Naive thymus-derived CD8-positive, alpha-beta T cell (primary cell): Measurements from ENCODE around the gene MYO15B. TPM values are rescaled to one million over a fixed set of nuclear protein-coding genes. Genes with fewer than 3 reads are reported as not detected.

ENCODE experiments used
- ATAC-seq, 2 donors: fragments of 150-1000 bp; cut with Tn5 transposase in 1 of 2; sonication (Bioruptor Pico), chemical (Tn5 transposase) in 1 of 2; 1 replicate in 1 of 2; 2 replicates in 1 of 2; pipeline ENCODE4 v1.10.0; 2021; ENCODE audit warnings: mild to moderate bottlenecking in 2 of 2, moderate library complexity in 2 of 2
- POLR2A ChIA-PET: fragments of 350-600 bp; sonication (Branson Sonifier 250); formaldehyde crosslinking; loops from one replicate; lab custom pipeline; 2021; ENCODE audit warnings: antibody characterized with exemption; lab: Charles Lee
- DNase-seq, 10 donors: peaks; one replicate each; pipeline versions ENCODE4 v3.0.0 to v3.0.0-alpha.2; 2020 to 2022
- H3K27ac Mint-ChIP-seq, 10 donors: one replicate each; pipeline ENCODE4 v1.8.0; 2020 to 2022; ENCODE audit warnings: mild to moderate bottlenecking in 10 of 10, mixed read lengths in 10 of 10, moderate library complexity in 4 of 10, inconsistent platforms in 1 of 10
- H3K27me3 Mint-ChIP-seq, 5 donors: one replicate each; pipeline ENCODE4 v1.8.0; 2021 to 2022; ENCODE audit warnings: mixed read lengths in 5 of 5
- H3K36me3 Mint-ChIP-seq, 3 donors: one replicate each; pipeline ENCODE4 v1.8.0; 2020 to 2022; ENCODE audit warnings: mixed read lengths in 3 of 3, mild to moderate bottlenecking in 2 of 3, inconsistent platforms in 1 of 3
- H3K4me1 Mint-ChIP-seq, 4 donors: one replicate each; pipeline ENCODE4 v1.8.0; 2021 to 2022; ENCODE audit warnings: mixed read lengths in 4 of 4
- H3K4me3 Mint-ChIP-seq, 10 donors: one replicate each; pipeline ENCODE4 v1.8.0; 2020 to 2022; ENCODE audit warnings: mild to moderate bottlenecking in 10 of 10, mixed read lengths in 10 of 10, moderate library complexity in 6 of 10, inconsistent platforms in 1 of 10
- H3K9me3 Mint-ChIP-seq, 9 donors: one replicate each; pipeline ENCODE4 v1.8.0; 2020 to 2022; ENCODE audit warnings: mixed read lengths in 9 of 9, mild to moderate bottlenecking in 3 of 9, inconsistent platforms in 1 of 9, moderate library complexity in 1 of 9
- polyA plus RNA-seq, 3 donors: library from polyadenylated mRNA; unstranded; fragments of 300-500 nt; fragmentation: Illumina TruSeq; gene quantifications; one replicate each; pipeline ENCODE4 v1.2.3, GENCODE V29; 2021
- total RNA-seq, 8 experiments: library from RNA in 2 of 8; stranded (reverse) in 2 of 8; gene quantifications; one replicate each; pipeline ENCODE4 v1.2.3 and lab custom pipeline; 2021 to 2026

Gene MYO15B
- total and polyA plus RNA-seq, 5 experiments from 2014 or later = 1.9 to 418 (median 3.2) TPM

DNA sequence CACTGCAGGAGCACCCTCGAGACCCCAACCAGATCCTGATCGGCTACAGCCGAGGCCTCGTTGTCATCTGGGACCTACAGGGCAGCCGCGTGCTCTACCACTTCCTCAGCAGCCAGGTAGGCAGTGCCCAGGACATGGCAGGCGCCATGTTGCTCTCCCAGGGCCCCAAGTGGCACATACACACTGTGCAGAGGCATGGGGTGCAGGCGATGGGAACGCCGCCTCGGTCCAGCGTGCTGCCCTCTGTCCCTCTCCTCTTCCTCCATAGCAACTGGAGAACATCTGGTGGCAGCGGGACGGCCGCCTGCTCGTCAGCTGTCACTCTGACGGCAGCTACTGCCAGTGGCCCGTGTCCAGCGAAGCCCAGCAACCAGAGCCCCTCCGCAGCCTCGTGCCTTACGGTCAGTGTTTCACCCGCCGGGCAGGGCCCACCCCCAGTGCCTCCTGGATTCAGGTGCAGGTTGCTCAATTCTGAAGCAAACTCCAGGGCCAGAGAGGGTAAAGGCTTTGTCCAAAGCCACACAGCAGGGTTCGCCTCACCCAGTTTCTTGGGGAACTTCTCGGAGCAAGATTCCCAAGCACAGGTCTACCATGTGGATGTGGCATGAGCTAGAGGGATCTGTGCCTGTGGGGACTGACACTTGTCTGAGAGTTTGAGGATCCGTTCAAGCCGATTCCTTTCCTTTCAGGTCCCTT, 24.4 kb upstream of the MYO15B start:
- Mint-ChIP-seq H3K4me1 (peaks cover 0 to 7% (median under 1%) of the 10 kb centered on the region in 4 donors), H3K27me3 (no peaks in the 10 kb centered on the region), H3K9me3 (no peaks in the 10 kb centered on the region), H3K27ac (no peak overlapping the region), H3K36me3 (peaks cover 0 to 11% (median 2%) of the 10 kb centered on the region in 3 donors), H3K4me3 (no peak overlapping the region)
- POLR2A ChIA-PET = no interaction called here
- ATAC-seq (no peak), DNase-seq (no peak)

DNA sequence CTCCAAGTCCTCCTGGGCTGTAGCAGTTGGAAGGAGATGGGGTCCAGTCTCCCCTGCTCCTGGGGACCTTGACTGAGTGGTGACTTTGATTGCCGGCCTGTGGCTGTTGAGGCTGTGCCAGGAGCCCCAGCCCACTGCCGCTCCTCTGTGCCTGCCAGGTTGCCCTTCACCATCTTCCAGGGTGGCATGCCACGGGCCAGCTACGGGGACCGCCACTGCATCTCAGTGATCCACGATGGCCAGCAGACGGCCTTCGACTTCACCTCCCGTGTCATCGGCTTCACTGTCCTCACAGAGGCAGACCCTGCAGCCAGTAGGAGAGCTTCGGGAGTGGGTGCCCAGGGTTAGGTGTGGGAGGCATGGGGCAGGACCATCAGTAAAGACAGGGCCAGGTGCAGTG, 23.4 kb upstream of the MYO15B start:
- H3K9me3 Mint-ChIP-seq = no peaks in the 10 kb centered on the region
- ATAC-seq = no peak
- H3K4me1 Mint-ChIP-seq = peaks cover 0 to 7% (median 0%) of the 10 kb centered on the region in 4 donors
- POLR2A ChIA-PET = no interaction called here
- H3K4me3 Mint-ChIP-seq = no peak overlapping the region
- H3K36me3 Mint-ChIP-seq = peaks cover 0 to 11% (median 2%) of the 10 kb centered on the region in 3 donors
- no peaks in the 10 kb centered on the region for H3K27me3 Mint-ChIP-seq
- no peak for DNase-seq
- H3K27ac Mint-ChIP-seq = no peak overlapping the region

DNA sequence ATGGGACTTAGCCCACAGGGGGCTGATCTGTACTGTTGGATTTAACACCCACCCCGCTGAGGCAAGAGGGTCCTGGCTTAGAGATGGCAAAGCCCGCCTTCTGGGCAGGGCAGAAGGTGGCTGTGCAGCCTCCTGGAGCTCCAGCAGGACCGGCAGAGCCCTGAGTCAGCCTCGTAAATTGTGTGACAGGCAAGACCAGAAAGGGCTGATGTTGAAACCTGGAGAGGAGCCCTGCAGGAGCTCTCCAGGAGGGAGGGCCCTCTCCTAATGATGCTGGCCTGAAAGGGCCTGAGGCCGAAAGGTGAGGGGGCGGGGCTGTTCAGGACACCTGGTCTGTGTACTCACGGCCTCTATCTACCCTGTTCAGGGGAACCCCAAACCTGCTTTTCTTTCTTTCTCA, 22.5 kb upstream of the MYO15B start:
- DNase-seq (no peak), ATAC-seq (no peak)
- POLR2A ChIA-PET = interaction anchor here (0.6 to 0.8 kb wide), 2 partner anchors 90 to 277 kb away, joined by 4 to 5 read pairs; no protein-coding TSS in a partner anchor
- H3K4me3 Mint-ChIP-seq = no peak overlapping the region
- H3K36me3 Mint-ChIP-seq = peaks cover 0 to 9% (median 2%) of the 10 kb centered on the region in 3 donors
- no peaks in the 10 kb centered on the region for H3K27me3 Mint-ChIP-seq
- H3K4me1 Mint-ChIP-seq = peaks cover 0 to 7% (median 0%) of the 10 kb centered on the region in 4 donors
- H3K9me3 Mint-ChIP-seq = no peaks in the 10 kb centered on the region
- no peak overlapping the region for H3K27ac Mint-ChIP-seq

DNA sequence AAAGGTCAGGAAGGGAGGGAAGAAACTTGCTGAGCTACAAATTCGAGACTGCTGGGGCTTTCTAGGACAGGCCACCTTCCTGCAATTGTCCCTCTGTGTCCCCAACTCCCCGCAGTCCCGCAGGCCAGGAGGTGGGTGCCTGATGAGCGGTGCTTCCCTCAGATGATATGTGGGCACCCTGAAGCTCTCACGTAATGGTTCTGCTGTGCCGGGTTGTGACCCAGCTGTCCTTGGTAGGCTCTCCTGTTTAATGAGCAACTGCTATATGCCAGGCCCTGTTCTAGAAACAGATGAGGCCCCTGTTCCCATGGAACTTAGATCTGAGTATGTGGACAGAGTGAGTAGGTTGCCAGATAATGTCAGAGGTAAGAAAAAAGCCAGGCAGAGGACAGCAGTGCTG, 22.0 kb upstream of the MYO15B start:
- no peak for DNase-seq
- Mint-ChIP-seq H3K9me3 (no peaks in the 10 kb centered on the region), H3K4me1 (peaks cover 0 to 8% (median 0%) of the 10 kb centered on the region in 4 donors), H3K36me3 (peaks cover 0 to 9% (median 2%) of the 10 kb centered on the region in 3 donors), H3K27me3 (no peaks in the 10 kb centered on the region), H3K27ac (peak overlapping the region in 2 of 10 donors; percentile 10 to 43), H3K4me3 (no peak overlapping the region)
- no peak for ATAC-seq
- POLR2A ChIA-PET = interaction anchor here (0.6 kb wide), 1 partner anchor 276 kb away, joined by 5 read pairs; no protein-coding TSS in a partner anchor

DNA sequence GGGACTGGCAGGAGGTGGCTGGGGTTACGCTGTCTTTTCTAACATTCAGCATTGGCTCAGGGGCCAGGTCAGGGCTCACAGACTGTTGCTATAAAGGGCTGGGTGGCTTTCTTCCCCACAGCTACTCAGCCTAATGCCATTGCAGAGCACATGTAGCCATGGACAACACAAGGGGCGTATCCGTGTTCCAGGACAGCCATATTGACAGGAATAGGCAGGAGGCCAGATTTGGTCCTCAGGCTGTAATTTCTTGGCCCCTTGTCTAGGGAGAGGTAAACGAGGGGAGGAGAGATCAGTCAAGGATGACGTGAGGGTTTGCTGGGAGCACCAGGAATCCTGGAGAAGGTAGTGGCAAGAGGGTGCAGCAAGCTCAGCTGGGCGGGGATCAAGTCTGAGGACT, 21.2 kb upstream of the MYO15B start:
- H3K27me3 Mint-ChIP-seq = no peaks in the 10 kb centered on the region
- peak overlapping the region in 4 of 10 donors; percentile 10 to 84 (median 40) for H3K27ac Mint-ChIP-seq
- DNase-seq = no peak
- H3K9me3 Mint-ChIP-seq = no peaks in the 10 kb centered on the region
- ATAC-seq = no peak
- POLR2A ChIA-PET = no interaction called here
- H3K36me3 Mint-ChIP-seq = peaks cover 0 to 6% (median 2%) of the 10 kb centered on the region in 3 donors
- H3K4me3 Mint-ChIP-seq = no peak overlapping the region
- H3K4me1 Mint-ChIP-seq = peaks cover 0 to 12% (median 0%) of the 10 kb centered on the region in 4 donors

DNA sequence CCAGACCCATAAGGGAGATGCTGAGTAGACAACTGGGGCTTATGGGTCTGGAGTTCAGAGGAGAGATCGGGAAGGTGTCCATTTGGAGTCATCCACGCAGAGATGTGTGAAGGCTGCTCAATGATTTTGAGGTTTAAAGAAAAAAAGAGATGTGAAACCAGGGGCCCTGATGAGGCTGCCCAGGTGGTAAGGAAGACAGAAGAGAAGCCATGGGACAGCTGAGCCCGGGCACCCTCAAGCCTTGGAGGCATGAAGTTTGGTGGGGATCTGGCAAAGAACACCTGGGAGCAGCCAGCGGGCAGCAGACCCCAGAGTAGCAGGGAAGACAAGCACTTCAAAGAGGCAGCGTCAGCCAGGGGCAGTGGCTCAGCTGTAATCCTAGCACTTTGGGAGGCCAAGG, 20.8 kb upstream of the MYO15B start:
- DNase-seq (no peak), ATAC-seq (no peak)
- H3K4me3 Mint-ChIP-seq = no peak overlapping the region
- peak overlapping the region in 1 of 10 donors; percentile 10 for H3K27ac Mint-ChIP-seq
- peaks cover 0 to 6% (median 2%) of the 10 kb centered on the region in 3 donors for H3K36me3 Mint-ChIP-seq
- H3K9me3 Mint-ChIP-seq = no peaks in the 10 kb centered on the region
- POLR2A ChIA-PET = no interaction called here
- peaks cover 0 to 13% (median 0%) of the 10 kb centered on the region in 4 donors for H3K4me1 Mint-ChIP-seq
- no peaks in the 10 kb centered on the region for H3K27me3 Mint-ChIP-seq

DNA sequence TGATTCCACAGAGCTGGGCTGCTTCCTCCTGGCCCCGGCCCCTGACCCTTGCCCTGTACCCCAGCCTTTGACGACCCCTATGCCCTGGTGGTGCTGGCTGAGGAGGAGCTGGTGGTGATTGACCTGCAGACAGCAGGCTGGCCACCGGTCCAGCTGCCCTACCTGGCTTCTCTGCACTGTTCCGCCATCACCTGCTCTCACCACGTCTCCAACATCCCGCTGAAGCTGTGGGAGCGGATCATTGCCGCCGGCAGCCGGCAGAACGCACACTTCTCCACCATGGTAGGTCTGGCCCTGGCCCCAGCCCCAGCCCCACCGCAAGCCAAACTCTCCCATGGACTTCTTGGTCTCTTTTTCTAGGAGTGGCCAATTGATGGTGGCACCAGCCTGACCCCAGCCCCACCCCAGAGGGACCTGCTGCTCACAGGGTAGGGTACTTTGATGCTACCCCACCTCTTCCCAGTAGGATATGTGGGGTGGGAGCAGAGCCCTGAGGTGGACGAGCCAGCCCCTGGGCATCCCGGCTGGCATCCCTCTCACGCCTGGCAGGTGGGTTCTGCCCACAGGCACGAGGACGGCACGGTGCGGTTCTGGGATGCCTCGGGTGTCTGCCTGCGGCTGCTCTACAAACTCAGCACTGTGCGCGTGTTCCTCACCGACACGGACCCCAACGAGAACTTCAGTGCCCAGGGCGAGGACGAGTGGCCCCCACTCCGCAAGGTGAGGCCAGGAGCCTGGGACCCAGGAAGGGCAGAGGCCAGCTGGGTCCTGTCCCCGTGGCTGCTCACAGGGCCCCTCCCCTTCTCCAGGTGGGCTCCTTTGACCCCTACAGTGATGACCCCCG, 19.0 kb upstream of the MYO15B start:
- Mint-ChIP-seq H3K4me3 (no peak overlapping the region), H3K36me3 (peaks cover 0 to 3% (median 0%) of the 10 kb centered on the region in 3 donors), H3K27ac (no peak overlapping the region), H3K27me3 (no peaks in the 10 kb centered on the region), H3K9me3 (no peaks in the 10 kb centered on the region), H3K4me1 (peaks cover 0 to 13% (median 0%) of the 10 kb centered on the region in 4 donors)
- no peak for DNase-seq
- no peak for ATAC-seq
- POLR2A ChIA-PET = interaction anchor here (0.6 kb wide), 1 partner anchor 1868 kb away, joined by 3 read pairs; no protein-coding TSS in a partner anchor

DNA sequence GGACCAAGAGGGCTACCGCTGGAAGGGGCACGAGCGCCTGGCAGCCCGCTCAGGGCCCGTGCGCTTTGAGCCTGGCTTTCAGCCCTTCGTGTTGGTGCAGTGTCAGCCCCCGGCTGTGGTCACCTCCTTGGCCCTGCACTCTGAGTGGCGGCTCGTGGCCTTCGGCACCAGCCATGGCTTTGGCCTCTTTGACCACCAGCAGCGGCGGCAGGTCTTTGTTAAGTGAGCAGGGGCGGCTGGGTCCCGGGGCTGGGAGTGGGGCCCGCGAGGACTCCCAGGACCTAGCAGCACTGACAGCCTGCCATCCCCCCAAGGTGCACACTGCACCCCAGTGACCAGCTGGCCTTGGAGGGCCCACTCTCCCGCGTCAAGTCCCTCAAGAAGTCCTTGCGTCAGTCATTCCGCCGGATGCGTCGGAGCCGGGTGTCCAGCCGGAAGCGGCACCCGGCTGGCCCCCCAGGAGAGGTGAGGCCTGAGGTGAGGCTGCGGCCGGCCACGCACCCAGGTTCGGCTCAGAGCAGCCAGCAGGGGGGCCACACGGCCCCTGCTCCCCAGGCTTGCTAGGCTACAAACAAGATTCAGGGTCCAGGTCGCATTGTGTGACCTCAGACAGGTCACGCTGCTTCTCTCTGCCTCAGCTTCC, 17.4 kb upstream of the MYO15B start:
- H3K27ac Mint-ChIP-seq = no peak overlapping the region
- H3K9me3 Mint-ChIP-seq = no peaks in the 10 kb centered on the region
- peaks cover 0 to 3% (median 0%) of the 10 kb centered on the region in 3 donors for H3K36me3 Mint-ChIP-seq
- H3K4me1 Mint-ChIP-seq = peaks cover 0 to 13% (median 0%) of the 10 kb centered on the region in 4 donors
- H3K27me3 Mint-ChIP-seq = no peaks in the 10 kb centered on the region
- H3K4me3 Mint-ChIP-seq = no peak overlapping the region
- ATAC-seq (no peak), DNase-seq (no peak)
- POLR2A ChIA-PET = no interaction called here

DNA sequence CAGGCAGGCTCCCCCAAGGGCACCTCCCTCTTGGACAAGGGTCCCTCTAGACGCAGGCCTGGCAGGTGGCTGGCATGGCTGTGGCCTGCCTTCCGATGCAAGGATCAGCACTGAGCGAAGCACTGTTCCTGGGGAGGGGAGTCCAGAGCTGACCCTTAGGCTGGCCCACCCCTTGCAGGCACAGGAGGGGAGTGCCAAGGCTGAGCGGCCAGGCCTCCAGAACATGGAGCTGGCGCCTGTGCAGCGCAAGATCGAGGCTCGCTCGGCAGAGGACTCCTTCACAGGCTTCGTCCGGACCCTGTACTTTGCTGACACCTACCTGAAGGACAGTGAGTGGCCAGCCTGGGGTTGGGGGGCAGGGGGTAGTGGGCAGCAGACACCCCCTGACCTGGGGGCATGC, 16.8 kb upstream of the MYO15B start:
- Mint-ChIP-seq H3K4me3 (no peak overlapping the region), H3K4me1 (peaks cover 0 to 13% (median 0%) of the 10 kb centered on the region in 4 donors), H3K9me3 (no peaks in the 10 kb centered on the region), H3K27me3 (no peaks in the 10 kb centered on the region), H3K27ac (no peak overlapping the region), H3K36me3 (peaks cover 0 to 3% (median 0%) of the 10 kb centered on the region in 3 donors)
- POLR2A ChIA-PET = interaction anchor here (0.5 kb wide), 1 partner anchor 13 kb away, joined by 3 read pairs; no protein-coding TSS in a partner anchor
- DNase-seq = no peak
- no peak for ATAC-seq

DNA sequence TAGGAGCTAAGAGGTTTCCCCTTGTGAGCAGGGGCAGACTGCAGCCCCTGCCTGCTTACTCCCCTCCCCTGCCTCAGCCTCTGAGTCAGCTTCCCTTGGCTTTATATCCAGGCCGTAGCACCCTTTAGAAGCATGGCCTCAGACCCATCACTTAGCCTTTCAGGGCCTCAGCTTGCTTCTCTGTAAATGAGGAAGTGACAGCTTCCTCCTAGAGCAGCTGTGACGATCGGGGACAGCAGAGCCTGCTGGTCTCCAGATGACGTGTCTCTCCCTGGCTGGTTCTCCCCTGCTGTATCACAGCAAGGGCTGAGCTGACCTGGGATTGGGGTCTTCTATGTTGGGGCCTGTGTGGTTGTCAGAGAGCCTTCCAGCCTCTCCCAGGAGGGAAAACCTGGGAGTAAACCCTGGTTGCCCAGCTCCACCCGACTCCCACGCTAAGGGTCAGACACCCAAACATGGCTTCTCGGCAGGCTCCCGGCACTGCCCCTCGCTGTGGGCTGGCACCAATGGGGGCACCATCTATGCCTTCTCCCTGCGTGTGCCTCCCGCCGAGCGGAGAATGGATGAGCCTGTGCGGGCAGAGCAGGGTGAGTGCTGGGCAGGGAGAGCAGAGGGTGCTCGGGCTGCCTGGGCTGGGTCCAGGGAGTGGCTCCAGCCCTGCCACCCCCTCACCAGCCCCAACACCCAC, 16.3 kb upstream of the MYO15B start:
- POLR2A ChIA-PET = interaction anchor here (0.5 kb wide), 1 partner anchor 12 kb away, joined by 3 read pairs; no protein-coding TSS in a partner anchor
- H3K27ac Mint-ChIP-seq = no peak overlapping the region
- no peak overlapping the region for H3K4me3 Mint-ChIP-seq
- H3K27me3 Mint-ChIP-seq = no peaks in the 10 kb centered on the region
- H3K4me1 Mint-ChIP-seq = peaks cover 0 to 13% (median 0%) of the 10 kb centered on the region in 4 donors
- DNase-seq (peak in 1 of 10 donors; percentile 21), ATAC-seq (peak in 1 of 2 donors; percentile 72)
- no peaks in the 10 kb centered on the region for H3K36me3 Mint-ChIP-seq
- H3K9me3 Mint-ChIP-seq = no peaks in the 10 kb centered on the region

DNA sequence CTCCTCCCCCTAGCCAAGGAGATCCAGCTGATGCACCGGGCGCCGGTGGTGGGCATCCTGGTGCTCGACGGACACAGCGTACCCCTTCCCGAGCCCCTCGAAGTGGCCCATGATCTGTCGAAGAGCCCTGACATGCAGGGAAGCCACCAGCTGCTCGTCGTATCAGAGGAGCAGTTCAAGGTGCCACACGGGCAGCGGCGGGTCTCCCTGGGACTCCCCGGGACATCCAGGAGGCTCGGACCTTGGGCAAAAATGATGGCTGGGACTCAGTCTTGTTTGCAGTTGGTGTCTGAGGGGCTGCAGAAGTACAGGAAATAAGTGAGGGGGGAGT, 15.8 kb upstream of the MYO15B start:
- POLR2A ChIA-PET = no interaction called here
- Mint-ChIP-seq H3K27me3 (no peaks in the 10 kb centered on the region), H3K9me3 (no peaks in the 10 kb centered on the region), H3K4me1 (peaks cover 0 to 8% (median 0%) of the 10 kb centered on the region in 4 donors), H3K4me3 (no peak overlapping the region), H3K36me3 (no peaks in the 10 kb centered on the region), H3K27ac (peak overlapping the region in 2 of 10 donors; percentile 13 to 33)
- ATAC-seq = no peak
- no peak for DNase-seq
